Stomach (tissue), 4 donors: ENCODE results near the gene PITPNC1.

Experiments used
- POLR2A ChIP-seq, 4 donors: fragments of 450-650 bp; IDR thresholded peaks; one replicate each; pipeline ENCODE4 v1.6.1; 2016; ENCODE audit warnings: antibody characterized with exemption in 4 of 4, control low read depth in 2 of 4, mild to moderate bottlenecking in 1 of 4, moderate library complexity in 1 of 4
- TF ChIP-seq, protein P1 (sequence below), 7 experiments: fragments of 450-650 bp in 4 of 7; fragments of 200-600 bp in 3 of 7; sonication (generic) in 3 of 7; IDR thresholded peaks; one replicate each; pipeline ENCODE4 v1.5.1; 2016 to 2019; ENCODE audit warnings: antibody characterized with exemption in 7 of 7, control low read depth in 2 of 7, mild to moderate bottlenecking in 1 of 7

- TF ChIP-seq, protein P1, sequence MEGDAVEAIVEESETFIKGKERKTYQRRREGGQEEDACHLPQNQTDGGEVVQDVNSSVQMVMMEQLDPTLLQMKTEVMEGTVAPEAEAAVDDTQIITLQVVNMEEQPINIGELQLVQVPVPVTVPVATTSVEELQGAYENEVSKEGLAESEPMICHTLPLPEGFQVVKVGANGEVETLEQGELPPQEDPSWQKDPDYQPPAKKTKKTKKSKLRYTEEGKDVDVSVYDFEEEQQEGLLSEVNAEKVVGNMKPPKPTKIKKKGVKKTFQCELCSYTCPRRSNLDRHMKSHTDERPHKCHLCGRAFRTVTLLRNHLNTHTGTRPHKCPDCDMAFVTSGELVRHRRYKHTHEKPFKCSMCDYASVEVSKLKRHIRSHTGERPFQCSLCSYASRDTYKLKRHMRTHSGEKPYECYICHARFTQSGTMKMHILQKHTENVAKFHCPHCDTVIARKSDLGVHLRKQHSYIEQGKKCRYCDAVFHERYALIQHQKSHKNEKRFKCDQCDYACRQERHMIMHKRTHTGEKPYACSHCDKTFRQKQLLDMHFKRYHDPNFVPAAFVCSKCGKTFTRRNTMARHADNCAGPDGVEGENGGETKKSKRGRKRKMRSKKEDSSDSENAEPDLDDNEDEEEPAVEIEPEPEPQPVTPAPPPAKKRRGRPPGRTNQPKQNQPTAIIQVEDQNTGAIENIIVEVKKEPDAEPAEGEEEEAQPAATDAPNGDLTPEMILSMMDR (IDR thresholded peaks at IDR 0.05): no peak
- TF ChIP-seq POLR2A (IDR thresholded peaks at IDR 0.05): no peak
Observed at GRCh38 chr17:67582673-67583081, 205.6 kb downstream of the PITPNC1 start.
